HG03175 (cell line): Measurements from ENCODE around the gene BST2.

Experiments
- ATAC-seq: cut with Tn5 transposase; IDR thresholded peaks from one replicate; pipeline ENCODE4 v1.9.1; 2021; ENCODE audit warnings: mild to moderate bottlenecking, moderate library complexity; ENCODE audit not compliant: unreplicated experiment

Gene BST2, protein sequence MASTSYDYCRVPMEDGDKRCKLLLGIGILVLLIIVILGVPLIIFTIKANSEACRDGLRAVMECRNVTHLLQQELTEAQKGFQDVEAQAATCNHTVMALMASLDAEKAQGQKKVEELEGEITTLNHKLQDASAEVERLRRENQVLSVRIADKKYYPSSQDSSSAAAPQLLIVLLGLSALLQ

DNA sequence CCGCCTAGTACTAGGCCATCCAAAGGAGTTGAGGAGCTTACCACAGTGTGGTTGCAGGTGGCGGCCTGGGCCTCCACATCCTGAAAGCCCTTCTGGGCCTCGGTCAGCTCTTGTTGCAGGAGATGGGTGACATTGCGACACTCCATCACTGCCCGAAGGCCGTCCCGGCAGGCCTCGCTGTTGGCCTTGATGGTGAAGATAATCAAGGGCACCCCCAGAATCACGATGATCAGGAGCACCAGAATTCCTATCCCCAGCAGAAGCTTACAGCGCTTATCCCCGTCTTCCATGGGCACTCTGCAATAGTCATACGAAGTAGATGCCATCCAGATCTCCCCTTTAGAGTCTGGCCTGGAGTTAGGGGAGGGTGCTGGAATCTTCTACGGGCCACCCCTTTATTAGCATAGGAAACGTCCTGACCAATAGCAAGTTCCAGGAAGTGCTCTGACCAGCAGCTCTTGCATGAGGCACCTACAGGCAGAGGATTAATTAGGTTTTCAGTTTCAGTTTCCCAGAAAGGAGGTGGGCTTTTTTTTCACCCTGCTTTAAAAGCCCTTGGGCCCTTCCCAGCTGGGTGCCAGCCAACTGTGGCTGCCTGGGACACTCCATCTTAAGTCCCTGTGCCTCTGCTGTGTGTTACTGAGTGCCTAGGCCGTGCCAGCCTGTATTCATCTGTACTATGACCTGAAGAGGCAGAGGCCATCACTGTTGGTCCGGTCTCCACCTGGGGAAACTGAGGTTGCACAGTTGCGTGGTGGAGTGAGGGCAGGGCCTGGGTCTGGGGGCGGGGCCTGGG, at the start of gene BST2:
Gene BST2, minus strand, starts transcription at position 381 of the 796 bp plus-strand sequence. Its CDS starts 55 bp downstream, at position 326.
- ATAC-seq, result peak; percentile 79

DNA sequence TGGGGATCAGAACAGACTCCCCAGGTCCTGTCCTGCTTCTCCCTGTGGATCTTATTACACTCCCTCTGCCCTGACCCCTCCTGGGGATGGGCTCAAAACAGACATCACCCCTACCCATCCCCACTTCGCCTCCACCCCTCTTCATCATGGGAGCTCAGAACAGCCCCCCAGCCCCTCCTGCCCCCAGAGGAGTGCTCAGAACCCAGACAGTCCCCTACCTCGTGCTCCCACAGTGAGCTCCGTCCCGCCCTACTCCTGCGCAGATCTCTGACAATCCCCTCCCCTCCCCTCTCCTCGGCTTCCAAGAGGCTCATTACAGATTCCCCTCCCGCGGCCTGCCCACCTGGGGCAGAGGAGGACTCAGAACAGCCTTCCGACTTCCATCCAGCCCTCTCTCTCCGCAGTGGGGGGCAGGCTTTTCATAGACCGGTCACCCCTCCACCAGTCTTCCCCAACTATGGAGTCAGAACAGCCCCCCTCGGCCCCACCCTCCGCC, 49.2 kb upstream of the BST2 start:
- ATAC-seq, result no peak

DNA sequence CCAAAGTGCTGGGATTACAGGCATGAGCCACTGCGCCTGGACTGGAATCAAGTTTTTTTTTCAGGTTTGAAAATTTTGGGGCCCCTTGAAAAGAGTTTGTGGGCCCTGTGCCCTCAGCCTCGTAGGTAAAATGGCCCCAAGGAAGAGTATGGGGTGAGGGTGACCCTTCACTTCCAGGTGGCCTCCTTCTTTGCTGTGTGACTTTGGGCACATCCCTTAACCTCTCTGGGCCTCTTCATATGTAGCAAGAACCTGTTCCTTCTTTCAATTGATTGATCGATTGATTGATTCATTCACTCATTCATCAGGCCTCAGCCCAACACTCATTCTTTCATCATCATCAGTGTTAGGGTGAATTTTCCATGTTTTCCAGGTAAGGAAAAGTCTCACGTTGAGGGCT, 46.4 kb upstream of the BST2 start:
- no peak for ATAC-seq

DNA sequence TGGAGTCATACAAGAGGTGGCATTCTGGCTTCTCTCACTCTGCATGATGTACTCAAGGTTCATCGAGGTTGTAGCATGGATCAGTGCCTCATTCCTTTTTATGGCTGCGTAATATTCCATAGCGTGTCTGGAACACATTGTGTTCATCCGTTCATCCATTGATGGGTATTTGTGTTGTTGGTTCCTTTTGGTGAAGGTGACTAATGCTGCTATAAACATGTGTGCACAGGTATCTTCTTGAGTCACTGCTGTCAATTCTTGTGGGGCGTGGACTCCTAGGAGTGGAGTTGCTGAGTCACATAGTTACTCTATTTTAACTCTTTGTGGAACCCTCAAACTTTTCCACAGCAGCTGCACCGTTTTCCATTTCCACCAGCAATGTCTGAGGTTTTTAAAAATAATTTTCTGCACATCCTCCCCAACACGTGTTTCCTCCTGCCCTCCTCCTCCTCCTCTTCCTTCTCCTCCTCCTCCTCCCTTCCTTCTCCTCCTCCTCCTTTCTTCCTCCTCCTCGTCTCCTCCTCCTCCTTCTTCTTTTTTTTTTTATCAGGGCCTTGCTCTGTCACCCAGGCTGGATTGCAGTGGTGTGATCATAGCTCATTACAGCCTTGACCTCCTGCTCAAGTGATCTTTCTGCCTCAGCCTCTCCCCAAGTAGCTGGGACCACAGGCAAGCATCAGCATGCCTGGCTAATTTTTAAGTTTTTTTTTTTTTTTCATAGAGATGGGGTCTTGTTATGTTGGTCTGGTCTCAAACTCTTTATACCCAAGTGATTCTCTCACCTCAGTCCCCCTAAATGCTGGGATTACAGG, 45.0 kb upstream of the BST2 start:
- no peak for ATAC-seq

DNA sequence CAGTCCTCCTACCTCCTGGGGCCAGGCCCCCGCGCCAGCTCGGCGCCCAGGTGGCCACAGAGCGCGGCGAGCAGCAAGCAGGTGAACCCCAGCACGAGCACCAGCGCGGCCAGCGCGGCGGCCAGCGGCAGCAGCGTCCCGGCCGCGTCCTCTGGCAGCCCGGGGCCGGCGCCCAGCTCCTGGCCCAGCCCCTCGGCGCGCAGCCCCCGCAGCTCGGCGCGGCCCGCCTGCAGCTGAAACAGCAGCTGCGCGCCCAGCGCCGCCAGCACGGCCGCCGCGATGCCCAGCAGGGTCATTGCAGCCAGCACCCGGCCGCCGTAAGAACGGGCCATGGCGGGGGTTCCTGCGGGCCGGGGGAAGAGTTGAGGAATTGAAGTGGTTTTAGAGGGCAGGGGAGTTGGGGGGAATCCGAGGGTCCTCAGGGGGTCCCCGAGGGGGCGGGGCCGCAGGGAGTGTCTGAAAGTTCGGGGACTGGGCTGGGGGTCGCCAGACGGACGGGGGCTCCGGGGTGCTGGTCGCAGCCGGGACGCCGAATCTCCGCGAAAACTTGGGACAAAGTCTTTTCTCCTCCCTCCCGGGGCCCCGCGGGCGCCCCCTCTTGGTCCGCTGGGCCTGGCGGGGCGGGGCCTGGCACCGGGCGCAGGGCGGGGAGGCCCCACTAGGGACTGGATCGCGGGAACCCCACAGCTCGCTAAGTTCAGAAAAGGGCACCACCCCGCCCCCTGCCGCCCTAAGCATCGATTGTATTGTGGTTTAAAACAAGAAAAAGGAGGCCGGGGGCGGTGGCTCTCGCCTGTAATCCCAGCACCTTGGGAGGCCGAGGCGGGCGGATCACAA, 42.9 kb upstream of the BST2 start, which contains the start of gene TMEM221:
Gene TMEM221, minus strand, starts transcription at position 538 of the 837 bp plus-strand sequence. Its CDS starts 206 bp downstream, at position 332.
- ATAC-seq, result no peak

DNA sequence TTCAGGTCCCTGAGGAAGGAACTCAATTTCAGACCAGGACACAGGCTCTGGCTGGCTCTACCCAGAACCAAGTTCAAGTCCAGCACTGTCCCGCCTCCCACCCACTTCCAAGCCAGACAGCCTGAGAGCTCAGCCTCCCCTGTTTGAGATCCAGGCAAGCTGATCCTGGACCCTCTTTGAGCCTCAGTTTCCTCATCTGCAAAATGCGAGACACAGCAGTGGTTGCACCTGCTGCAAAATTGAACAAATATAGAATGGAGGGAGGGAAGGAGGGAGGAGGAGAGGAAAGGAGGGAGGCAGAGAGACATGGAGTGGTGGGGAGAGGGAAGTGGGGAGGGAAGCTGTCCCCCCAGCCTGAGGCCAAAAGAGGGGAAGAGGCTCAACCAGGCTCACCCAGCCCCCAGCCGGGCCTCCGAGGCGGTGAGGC, 42.3 kb upstream of the BST2 start:
- ATAC-seq, result no peak

DNA sequence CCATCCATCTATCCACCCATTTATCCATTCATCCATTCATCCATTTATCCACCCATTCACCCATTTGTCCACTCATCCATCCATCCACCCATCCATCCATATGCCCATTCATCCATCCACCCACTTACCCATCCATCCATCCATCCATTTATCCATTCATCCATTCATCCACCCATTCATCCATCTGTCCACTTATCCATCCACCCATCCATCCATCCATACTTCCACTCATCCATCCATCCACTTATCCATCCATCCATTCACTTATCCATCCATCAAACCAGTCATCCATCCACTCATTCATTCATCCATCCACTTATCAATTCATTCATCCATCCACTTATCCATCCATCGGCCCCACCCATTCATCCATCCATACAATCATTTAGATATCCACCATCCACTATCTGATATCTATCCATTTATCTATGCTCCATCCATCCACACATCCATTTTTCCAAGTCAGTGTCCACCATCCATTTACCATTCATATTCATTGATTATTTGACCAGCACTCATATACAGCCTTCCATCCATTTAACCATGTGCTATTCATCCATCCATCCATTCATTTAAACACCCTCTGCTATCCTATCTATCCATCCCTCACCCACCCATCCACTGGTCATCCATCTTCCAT, 40.2 kb upstream of the BST2 start:
- no peak for ATAC-seq

DNA sequence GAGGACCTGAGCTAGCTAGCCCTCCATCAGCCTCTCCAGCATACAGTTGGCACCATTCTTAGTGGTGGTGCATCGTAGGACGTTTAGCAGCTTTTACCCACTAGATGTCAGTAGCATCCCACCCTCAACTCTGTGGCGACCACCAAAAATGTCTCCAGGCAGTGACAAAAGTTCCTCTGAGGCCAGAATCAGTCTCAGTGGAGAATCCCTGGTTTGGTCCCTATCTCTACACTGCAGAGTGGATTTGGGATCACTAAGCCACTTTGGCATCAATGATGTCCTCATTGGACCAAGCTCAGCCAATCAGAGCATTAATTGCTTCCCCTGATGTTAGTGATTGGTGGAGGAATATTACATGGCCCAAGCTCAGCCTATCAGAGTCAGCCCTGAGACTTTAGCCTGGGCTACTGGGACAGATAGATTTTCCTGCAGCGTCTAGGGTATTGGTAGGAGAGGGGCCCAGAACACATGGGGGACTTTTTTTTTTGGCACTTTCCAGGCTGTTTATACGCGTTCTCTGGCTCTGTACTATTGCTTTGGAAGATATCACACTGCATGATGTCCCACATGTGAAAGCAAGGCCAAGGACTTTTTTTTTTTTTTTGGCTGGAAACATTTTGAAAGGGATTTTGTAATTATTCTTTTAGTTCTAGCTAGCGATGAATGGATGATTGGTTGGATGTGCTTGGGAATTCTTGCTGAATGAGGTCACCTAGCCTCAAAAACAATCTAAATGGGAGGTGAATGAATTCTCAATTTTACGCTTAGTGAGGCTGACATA, 36.0 kb upstream of the BST2 start:
- no peak for ATAC-seq

DNA sequence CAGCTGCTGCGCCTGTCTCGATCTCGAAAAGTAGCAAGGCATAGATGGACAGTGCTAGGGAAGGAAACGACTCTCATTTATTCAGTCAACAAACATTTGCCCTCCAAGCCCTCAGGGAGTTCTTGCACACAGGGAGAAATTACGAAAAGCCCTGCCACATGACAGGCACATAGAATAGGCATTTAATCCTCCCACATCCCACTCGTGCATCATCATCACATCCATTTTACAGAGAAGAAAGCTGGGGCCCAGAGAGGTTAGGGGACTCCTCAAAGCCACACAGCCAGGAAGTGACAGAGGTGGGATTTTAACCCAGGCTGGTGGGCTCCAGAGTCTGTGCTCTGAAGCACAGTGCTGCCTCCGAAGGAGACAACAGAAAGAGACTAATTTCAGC, 31.4 kb upstream of the BST2 start:
- ATAC-seq, result no peak

DNA sequence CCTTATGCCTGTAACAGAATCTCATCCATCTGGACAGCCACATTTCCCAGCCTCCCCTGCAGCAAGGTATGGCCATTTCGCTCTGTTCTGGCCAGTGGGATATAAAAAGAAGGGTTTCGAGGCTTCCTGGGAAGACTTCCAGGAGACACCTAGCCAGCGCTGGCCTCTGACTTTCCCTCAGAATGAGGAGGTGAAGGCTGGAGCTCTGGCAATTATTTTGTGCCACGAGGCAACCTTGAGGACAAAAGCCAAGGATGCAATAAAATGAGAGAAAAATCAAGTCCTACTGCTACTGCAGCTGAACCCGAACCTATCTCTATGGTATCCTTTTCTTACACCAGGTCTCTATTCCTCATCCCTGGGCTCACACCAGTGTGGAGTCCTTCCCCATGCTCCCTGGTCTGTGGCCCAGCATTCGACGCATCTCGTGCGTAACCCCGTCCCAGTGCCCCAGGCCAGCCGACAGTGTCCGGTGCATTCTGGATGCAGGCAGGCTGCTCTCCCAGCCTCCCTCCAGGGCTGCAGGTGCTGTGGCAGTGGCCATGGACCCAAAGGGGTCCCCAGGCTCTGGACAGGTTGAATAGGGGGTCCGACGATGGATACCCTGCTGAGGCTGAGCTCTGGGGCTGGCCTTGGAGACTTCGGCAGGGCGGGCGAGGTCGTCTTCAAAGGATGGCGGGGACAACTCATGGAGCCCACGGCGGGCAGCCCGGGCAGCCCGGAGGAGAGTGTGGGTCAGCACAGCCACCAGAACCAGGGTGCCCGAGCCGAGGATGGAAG, 30.9 kb upstream of the BST2 start:
- no peak for ATAC-seq

DNA sequence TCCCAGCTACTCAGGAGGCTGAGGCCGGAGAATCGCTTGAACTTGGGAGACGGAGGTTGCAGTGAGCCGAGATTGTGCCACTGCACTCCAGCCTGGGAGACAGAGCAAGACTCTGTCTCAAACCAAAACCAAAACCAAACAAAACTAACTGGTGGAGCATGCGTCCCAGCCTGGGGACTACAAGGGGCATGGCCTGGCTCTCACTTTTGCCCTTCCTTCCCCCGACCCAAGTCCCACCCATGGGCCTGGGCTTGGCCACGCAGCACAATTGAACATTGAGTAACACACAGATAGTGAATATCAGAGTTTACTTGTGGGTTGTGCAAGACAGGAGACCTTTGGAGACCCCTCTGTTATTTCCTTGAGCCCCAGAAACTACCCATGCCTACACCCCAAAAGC, 29.8 kb upstream of the BST2 start:
- ATAC-seq, result no peak

DNA sequence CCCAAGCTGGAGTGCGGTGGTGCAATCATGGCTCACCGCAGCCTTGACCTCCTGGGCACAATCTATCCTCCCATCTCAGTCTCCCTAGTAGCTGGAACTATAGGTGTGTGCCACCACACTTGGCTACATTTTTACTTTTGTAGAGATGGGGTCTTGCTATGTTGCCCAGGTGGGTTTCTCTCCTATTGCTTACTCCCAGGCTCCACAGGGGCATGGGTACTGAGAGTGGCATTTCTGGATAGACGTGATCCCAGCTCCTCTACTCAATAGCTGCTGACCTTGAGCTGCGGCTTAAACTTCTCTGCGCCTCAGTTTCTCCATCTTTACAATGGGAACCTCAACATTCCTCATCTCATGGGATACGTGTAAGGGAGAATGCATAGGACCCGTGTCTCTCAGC, 26.0 kb upstream of the BST2 start:
- ATAC-seq, result no peak

DNA sequence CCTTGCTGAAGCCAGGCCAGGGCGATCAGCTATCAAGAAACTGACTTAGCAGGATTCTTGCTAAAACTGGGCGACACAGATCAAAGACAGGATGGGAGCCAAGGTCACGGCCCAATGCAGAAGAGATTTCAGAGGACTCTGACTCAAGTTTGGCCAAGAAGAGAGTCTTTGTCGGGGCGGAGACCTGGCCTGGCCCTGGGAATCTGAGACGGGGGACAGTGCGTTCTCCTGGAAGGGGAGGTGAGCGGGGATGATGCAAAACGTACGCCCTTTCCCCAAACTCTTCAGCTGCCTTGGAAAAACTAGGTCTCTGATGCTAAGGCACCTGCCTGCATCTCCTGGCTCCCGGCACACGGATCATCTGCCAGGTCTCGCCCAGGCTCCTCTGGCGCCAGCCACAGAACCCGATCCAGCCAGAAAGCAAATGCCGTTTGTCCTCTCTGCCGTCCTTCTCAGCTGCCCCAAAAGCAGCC, 24.2 kb upstream of the BST2 start:
- ATAC-seq, result no peak

DNA sequence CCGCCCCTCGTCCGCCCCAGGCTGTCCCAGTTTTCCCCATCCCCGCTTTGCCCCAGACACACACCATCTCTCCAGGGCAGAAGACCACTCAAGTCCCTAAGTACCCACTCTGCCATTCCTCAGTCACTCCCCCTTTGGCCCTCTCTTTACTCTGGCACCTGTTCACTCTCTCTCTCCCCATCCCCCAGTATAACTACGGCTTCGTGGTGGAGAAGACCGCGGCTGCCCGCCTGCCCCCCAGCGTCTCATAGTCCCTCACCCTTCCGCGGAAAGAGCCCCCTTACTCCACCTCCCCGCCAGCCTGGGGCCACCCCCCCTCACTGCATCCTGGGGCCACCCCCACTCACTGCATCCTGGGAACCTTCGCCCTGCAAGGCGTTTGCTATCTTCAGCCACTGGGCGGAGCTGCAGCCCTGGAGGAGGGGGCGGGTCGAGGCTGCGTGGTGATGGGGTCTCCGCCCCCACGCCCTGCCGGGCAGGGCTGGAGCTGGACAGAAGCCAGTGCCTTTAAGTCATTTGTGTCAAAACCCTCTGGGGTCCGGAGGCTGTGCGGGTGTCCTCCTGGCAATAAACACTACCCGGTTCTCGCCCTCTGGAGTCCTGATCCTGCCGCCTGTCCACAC, 19.4 kb upstream of the BST2 start:
- ATAC-seq, result no peak

DNA sequence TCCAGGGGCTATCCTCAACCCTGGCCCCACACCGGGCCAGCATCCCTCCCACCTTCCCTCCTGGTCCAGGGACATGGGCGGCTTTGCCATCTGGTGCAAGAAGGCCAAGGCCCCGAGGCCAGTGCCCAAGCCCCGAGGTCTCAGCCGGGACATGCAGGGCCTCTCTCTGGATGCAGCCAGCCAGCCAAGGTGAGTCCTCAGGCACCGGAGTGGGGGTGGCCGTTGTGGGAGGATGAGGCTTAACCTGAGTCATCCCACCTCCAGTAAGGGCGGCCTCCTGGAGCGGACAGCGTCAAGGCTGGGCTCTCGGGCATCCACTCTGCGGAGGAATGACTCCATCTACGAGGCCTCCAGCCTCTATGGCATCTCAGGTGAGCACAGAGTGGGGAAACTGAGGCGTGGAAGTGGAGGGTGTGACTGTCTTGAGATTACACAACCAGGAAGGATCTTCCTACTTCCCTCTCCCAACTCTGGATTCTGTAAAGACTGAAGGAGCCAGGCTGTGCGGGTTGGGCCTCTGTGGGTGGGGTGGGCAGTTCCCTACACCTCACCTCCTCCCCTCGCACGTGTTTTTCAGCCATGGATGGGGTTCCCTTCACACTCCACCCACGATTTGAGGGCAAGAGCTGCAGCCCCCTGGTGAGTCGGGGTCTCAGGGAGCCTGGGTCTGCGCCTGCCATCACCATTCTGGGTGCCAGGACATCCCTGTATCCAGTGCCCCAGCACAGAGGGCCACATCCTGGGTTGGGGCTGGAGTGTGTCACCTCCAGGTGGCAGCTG, 18.2 kb upstream of the BST2 start:
- no peak for ATAC-seq

DNA sequence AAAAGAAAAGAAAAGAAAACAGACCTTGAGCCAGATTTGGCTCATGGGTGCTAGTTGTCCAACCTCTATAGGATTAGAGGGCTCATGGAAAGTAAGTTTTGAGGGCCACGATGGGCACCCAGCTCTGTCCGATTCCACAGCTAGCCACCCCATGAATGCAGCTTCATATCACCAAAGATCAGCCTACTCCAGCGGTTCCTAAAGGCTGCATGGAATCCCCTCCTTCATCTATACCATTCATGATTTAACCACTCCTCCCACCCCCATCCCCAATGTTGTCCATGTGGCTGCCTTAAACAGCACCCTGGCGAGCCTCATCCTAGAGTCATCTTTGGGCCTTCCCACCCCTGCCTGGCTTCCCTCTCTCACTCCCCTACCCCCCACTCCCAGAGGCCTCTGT, 16.5 kb upstream of the BST2 start:
- no peak for ATAC-seq

DNA sequence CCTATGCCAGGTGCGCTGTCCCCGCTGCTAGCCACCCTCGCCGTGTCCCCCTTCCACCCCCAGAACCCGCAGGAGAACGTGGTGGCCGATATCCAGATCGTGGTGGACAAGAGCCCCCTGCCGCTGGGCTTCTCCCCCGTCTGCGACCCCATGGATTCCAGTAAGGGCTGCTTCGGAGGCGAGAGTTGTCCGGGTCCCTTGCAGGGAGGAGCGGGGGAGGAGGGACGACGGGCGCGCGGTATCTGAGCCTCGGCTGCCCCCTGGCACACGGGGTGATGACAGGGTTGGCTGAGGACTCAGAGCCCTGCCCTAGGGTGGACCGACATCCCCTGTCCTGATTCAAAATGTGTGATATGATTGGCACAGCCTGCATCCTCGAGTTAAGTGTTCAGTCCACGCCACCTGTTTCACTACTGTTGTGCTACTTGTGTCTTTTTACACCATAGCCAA, 15.1 kb upstream of the BST2 start:
- no peak for ATAC-seq
